Fibroblast of lung (primary cell): Measurements from ENCODE around the gene NOM1. TPM values are rescaled to one million over a fixed set of nuclear protein-coding genes. Genes with fewer than 3 reads are reported as not detected.

Experiments
- DNase-seq, 2 donors: peaks; one replicate each; pipeline versions ENCODE4 v3.0.0 to v3.0.0-alpha.2; 2010; ENCODE audit warnings: low read depth in 2 of 2
- H2AFZ ChIP-seq: 2 replicates; pipeline ENCODE4 v1.5.1; 2012; ENCODE audit warnings: low read length, control low read depth, inconsistent platforms
- H3K27ac ChIP-seq: 2 replicates; pipeline ENCODE4 v1.5.1; 2011; ENCODE audit warnings: low read length, control low read depth; ENCODE audit not compliant: insufficient read depth
- H3K27me3 ChIP-seq: 2 replicates; pipeline ENCODE4 v1.5.1; 2011; ENCODE audit warnings: mild to moderate bottlenecking, low read length; ENCODE audit not compliant: control insufficient read depth, insufficient read depth
- H3K36me3 ChIP-seq: 2 replicates; pipeline ENCODE4 v1.5.1; 2011; ENCODE audit warnings: low read length; ENCODE audit not compliant: control insufficient read depth, insufficient read depth
- H3K4me1 ChIP-seq: 2 replicates; pipeline ENCODE4 v1.5.1; 2011; ENCODE audit warnings: low read length; ENCODE audit not compliant: control insufficient read depth, insufficient read depth; ENCODE audit errors: extremely low read depth
- H3K4me2 ChIP-seq: 2 replicates; pipeline ENCODE4 v1.5.1; 2011; ENCODE audit warnings: low read length, control low read depth; ENCODE audit not compliant: insufficient read depth; ENCODE audit errors: extremely low read depth
- H3K4me3 ChIP-seq, 4 experiments: fragments of 200-600 bp in 1 of 4; sonication (generic) in 1 of 4; replicated peaks in 1 of 4; 2 replicates each; pipeline ENCODE4 v1.5.1; 2011 to 2016; ENCODE audit warnings: low read length in 4 of 4, low read depth in 3 of 4, mild to moderate bottlenecking in 3 of 4, control low read depth in 2 of 4, inconsistent platforms in 1 of 4, mixed read lengths in 1 of 4; ENCODE audit not compliant: insufficient read depth in 1 of 4; ENCODE audit errors: control extremely low read depth in 1 of 4
- H3K79me2 ChIP-seq: 2 replicates; pipeline ENCODE4 v1.5.1; 2012; ENCODE audit warnings: mild to moderate bottlenecking, low read length, inconsistent platforms; ENCODE audit not compliant: control insufficient read depth, insufficient read depth
- H3K9ac ChIP-seq: 2 replicates; pipeline ENCODE4 v1.5.1; 2011; ENCODE audit warnings: mild to moderate bottlenecking, low read length, control low read depth; ENCODE audit not compliant: insufficient read depth
- H3K9me3 ChIP-seq: 2 replicates; pipeline ENCODE4 v1.5.1; 2012; ENCODE audit warnings: low read depth, low read length; ENCODE audit not compliant: control insufficient read depth, insufficient read depth
- H4K20me1 ChIP-seq: 2 replicates; pipeline ENCODE4 v1.5.1; 2011; ENCODE audit warnings: low read length; ENCODE audit not compliant: control insufficient read depth, insufficient read depth; ENCODE audit errors: extremely low read depth
- EZH2 ChIP-seq: IDR thresholded peaks from 2 replicates; pipeline ENCODE4 v1.5.1; 2012; ENCODE audit warnings: low read length, control low read depth, mild to moderate bottlenecking; ENCODE audit errors: missing control alignments
- polyA plus RNA-seq, 2 donors: library from polyadenylated mRNA; depleted of rRNA in 1 of 2; stranded (reverse) in 1 of 2; unstranded in 1 of 2; fragments of >200 nt; gene quantifications; 2 replicates each; pipeline ENCODE4 v1.2.1, GENCODE V29; 2011 to 2012; ENCODE audit warnings: missing spikeins in 1 of 2
- total RNA-seq: library from RNA; depleted of rRNA; stranded (reverse); fragments of >200 nt; gene quantifications from 2 replicates; pipeline ENCODE4 v1.2.1, GENCODE V29; 2014
- TF ChIP-seq, protein P1 (sequence below), 2 donors: IDR thresholded peaks in 1 of 2; conservative IDR thresholded peaks in 1 of 2; 1 replicate in 1 of 2; 2 replicates in 1 of 2; pipeline ENCODE4 v1.5.1; 2011 to 2012; ENCODE audit warnings: low read length in 2 of 2, control low read depth in 1 of 2, inconsistent platforms in 1 of 2, low read depth in 1 of 2, mild to moderate bottlenecking in 1 of 2

The NOM1 gene
- total and polyA plus RNA-seq, 2 donors (not counting 1 experiment from before 2014, with no cell fraction given): 5.6 to 13.9 TPM

DNA sequence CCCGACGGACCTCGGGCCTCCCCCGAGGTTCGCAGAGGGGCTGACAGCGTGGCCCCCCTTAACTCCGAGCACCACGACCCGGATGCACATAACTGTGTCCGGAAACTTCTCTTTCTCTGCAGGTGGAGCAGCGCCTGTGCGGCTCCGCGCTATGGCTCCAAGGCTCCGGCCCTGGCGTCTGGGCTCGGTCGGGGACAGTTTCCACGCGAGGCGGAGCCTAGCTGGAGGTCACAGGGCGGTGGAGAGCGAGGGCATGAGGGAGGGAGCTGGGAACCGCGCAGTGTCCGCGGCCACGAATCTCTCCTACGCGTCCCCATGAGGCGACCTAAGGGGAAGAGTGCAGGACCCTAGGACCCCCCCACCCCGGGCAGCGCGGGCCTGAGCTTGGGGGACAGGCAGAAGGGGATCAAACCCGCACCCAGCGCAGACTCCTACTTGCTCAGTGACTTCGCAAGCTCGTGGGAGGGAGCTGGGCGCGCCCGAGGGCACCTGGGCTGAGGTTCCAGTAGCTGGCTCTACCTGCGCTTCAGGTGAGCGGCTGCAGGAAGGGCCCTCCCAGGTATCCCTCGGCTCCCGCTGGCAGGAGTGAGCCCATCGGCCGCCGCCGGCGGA, 69.6 kb downstream of the NOM1 start:
- no peak overlapping the region for H3K9ac ChIP-seq
- no peak overlapping the region for H3K4me2 ChIP-seq
- peaks cover 94% of the 10 kb centered on the region for H3K27me3 ChIP-seq
- no peak for DNase-seq
- no peaks in the 10 kb centered on the region for H3K79me2 ChIP-seq
- no peak overlapping the region for H2AFZ ChIP-seq
- H3K4me1 ChIP-seq: no peaks in the 10 kb centered on the region
- H3K27ac ChIP-seq: no peak overlapping the region
- H3K9me3 ChIP-seq: no peaks in the 10 kb centered on the region
- no peaks in the 10 kb centered on the region for H3K36me3 ChIP-seq
- no peak overlapping the region for H3K4me3 ChIP-seq
- TF ChIP-seq EZH2: peak; percentile 60
- TF ChIP-seq, protein P1, sequence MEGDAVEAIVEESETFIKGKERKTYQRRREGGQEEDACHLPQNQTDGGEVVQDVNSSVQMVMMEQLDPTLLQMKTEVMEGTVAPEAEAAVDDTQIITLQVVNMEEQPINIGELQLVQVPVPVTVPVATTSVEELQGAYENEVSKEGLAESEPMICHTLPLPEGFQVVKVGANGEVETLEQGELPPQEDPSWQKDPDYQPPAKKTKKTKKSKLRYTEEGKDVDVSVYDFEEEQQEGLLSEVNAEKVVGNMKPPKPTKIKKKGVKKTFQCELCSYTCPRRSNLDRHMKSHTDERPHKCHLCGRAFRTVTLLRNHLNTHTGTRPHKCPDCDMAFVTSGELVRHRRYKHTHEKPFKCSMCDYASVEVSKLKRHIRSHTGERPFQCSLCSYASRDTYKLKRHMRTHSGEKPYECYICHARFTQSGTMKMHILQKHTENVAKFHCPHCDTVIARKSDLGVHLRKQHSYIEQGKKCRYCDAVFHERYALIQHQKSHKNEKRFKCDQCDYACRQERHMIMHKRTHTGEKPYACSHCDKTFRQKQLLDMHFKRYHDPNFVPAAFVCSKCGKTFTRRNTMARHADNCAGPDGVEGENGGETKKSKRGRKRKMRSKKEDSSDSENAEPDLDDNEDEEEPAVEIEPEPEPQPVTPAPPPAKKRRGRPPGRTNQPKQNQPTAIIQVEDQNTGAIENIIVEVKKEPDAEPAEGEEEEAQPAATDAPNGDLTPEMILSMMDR (conservative IDR thresholded peaks at IDR 0.05 in 1 of 2, IDR thresholded peaks at IDR 0.05 in 1 of 2; ENCODE audit: low read depth in 1 of 2, low read length in 2 of 2): no peak
- no peaks in the 10 kb centered on the region for H4K20me1 ChIP-seq

DNA sequence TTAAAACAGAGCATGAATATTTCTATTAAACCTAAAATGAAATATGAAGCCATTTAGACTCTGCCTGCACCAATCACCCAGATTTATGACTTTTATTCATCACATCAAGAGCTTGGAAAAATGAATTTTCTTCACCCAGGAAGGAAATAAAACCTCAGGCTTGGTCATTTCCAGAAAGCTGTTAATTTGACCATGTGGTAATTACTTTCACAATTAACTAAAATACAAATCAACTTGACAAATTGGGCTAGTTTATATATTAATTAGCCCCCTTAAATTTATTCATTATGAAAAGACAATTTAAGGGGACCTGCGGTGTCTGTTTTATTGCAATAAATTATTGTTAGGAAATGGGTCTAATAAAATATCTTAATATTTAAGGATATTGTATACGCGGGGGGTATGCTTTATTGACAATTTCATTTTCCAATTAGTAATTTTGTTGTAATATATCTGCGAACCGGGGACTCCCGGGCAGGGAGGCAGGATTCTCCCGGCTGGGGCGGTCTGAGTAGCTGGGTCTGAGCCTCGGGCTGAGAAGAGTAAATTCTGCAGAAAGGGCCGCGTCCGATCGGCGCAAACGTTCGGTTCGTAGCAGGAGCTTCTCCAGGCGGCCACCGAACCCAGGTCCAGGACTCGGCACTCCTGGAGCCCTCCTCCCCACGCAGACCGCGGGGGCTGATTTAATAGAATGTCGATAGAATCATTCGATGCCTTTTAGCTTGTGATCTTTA, 70.4 kb downstream of the NOM1 start:
- no peaks in the 10 kb centered on the region for H4K20me1 ChIP-seq
- H3K9ac ChIP-seq: no peak overlapping the region
- no peaks in the 10 kb centered on the region for H3K4me1 ChIP-seq
- H3K9me3 ChIP-seq: no peaks in the 10 kb centered on the region
- H3K79me2 ChIP-seq: no peaks in the 10 kb centered on the region
- no peak for DNase-seq
- peaks cover 93% of the 10 kb centered on the region for H3K27me3 ChIP-seq
- H3K4me2 ChIP-seq: no peak overlapping the region
- H3K4me3 ChIP-seq: no peak overlapping the region
- H3K36me3 ChIP-seq: no peaks in the 10 kb centered on the region
- no peak overlapping the region for H2AFZ ChIP-seq
- H3K27ac ChIP-seq: no peak overlapping the region
- TF ChIP-seq, protein P1 (conservative IDR thresholded peaks at IDR 0.05 in 1 of 2, IDR thresholded peaks at IDR 0.05 in 1 of 2; ENCODE audit: low read depth in 1 of 2, low read length in 2 of 2): no peak
- peak; percentile 64 for TF ChIP-seq EZH2

DNA sequence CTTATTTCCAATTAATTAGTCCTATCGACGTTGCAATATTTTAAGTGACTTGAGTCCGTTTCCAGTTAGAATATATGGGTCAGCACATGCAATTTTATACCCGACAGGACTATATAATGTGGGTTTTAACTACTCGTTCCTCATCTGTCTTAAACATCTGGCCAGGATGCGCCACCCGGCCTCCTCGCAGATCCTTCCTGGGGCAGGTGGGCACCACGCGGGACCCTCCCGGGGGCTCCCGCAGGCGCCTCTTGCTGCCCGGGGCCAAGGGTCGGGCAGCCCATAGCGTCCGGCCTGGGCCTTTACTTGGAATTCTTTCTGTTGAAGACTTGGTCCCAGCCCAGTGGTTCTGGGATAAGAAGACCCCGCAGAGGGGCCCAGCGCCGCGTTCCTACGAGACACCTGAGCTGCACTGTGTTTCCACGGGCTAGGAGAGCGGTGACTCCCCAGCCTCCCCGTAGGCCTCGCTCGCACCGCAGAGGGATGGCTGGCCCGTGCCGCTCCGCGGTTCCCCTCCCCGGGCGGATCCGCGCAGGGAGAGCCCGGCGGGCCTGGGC, 71.1 kb downstream of the NOM1 start:
- Histone ChIP-seq H3K4me3 (no peak overlapping the region), H4K20me1 (no peaks in the 10 kb centered on the region), H2AFZ (no peak overlapping the region), H3K27me3 (peaks cover 92% of the 10 kb centered on the region), H3K4me1 (no peaks in the 10 kb centered on the region), H3K4me2 (no peak overlapping the region), H3K27ac (no peak overlapping the region), H3K9me3 (no peaks in the 10 kb centered on the region), H3K79me2 (no peaks in the 10 kb centered on the region), H3K9ac (no peak overlapping the region), H3K36me3 (no peaks in the 10 kb centered on the region)
- TF ChIP-seq, protein P1 (conservative IDR thresholded peaks at IDR 0.05 in 1 of 2, IDR thresholded peaks at IDR 0.05 in 1 of 2; ENCODE audit: low read depth in 1 of 2, low read length in 2 of 2): no peak
- TF ChIP-seq EZH2: peak; percentile 85
- no peak for DNase-seq
